ENCODE data around the gene IL6R. TPM values are rescaled to one million over a fixed set of nuclear protein-coding genes. Genes with fewer than 3 reads are reported as not detected.

Gene IL6R
- total RNA-seq, 1 experiment from 2014 or later: 12.2 TPM

DNA sequence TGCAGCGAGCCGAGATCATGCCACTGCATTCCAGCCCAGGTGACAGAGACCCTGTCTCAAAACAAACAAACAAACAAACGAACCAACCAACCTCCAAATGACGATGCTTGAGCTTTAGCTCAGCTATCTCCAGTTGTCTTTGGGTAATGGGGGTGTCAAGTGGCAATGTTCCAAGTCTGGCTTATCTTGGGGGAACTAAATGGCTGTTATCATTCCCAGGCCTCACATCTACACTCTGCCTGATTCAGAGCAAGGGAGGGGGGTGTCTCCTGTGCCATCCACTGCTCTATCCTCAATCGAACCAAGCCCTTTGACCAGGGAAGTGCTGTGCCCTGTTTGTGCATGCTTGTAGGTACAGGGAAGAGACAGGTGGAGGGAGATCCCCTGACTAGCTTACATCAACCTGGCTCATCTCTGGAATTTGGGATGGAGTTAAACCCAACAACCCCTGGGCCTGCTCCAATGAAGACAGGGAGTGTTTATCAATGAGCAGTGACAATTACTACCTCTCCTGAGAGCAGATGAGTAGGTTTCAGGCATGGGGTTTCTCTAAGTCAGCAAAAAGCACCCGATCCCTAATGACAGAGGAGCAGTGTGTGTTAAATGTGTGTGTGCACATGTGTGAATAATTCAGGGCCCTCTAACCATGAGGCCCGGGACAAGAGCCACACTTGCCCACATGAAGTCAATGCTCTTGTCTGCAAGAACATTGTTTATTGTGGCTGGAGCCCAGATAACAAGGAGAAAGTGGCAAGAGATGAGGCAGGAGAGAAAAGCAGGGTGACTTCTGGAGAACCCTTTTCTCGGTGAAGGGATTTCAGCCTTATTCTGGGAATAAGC, 20.3 kb upstream of the IL6R start:
- CTCF ChIA-PET: no interaction called here
- DNase-seq (ENCODE audit: low read depth, low spot score) (no peak), ATAC-seq (no peak)
- intact Hi-C loops (cut with micrococcal nuclease; ENCODE audit: unreplicated experiment) (no loop called here), in situ Hi-C loops (cut with HindIII; ENCODE audit: low pct_unique_long_range_greater_than_20kb, low sequenced_read_pairs) (no loop called here)
- POLR2A ChIA-PET: no interaction called here
- H3K36me3 ChIP-seq (ENCODE audit: control insufficient read depth, insufficient read depth, low read length): no peaks in the 10 kb centered on the region
- no peaks in the 10 kb centered on the region for H3K27me3 ChIP-seq (ENCODE audit: control insufficient read depth, insufficient read depth, low read length)
- BruUV-seq (replicated peaks): no TSS peak
- H3K9me3 ChIP-seq (ENCODE audit: control insufficient read depth, insufficient read depth, low read depth, low read length): no peaks in the 10 kb centered on the region
- TF ChIP-seq REST (IDR thresholded peaks at IDR 0.05; ENCODE audit: insufficient read depth in 1 of 2, low read depth in 2 of 2, low read length in 1 of 2) (no peak), SIN3A (IDR thresholded peaks at IDR 0.05; ENCODE audit: borderline replicate concordance, insufficient read depth, low read depth, low read length) (no peak), CTCF (IDR thresholded peaks at IDR 0.05) (no peak)
- no peak overlapping the region for H3K27ac ChIP-seq (ENCODE audit: low read length)
- H3K4me3 ChIP-seq (ENCODE audit: low read depth in 2 of 2, low read length in 2 of 2): no peak overlapping the region
- no peaks in the 10 kb centered on the region for H3K4me1 ChIP-seq (ENCODE audit: control insufficient read depth, insufficient read depth, low read length)

DNA sequence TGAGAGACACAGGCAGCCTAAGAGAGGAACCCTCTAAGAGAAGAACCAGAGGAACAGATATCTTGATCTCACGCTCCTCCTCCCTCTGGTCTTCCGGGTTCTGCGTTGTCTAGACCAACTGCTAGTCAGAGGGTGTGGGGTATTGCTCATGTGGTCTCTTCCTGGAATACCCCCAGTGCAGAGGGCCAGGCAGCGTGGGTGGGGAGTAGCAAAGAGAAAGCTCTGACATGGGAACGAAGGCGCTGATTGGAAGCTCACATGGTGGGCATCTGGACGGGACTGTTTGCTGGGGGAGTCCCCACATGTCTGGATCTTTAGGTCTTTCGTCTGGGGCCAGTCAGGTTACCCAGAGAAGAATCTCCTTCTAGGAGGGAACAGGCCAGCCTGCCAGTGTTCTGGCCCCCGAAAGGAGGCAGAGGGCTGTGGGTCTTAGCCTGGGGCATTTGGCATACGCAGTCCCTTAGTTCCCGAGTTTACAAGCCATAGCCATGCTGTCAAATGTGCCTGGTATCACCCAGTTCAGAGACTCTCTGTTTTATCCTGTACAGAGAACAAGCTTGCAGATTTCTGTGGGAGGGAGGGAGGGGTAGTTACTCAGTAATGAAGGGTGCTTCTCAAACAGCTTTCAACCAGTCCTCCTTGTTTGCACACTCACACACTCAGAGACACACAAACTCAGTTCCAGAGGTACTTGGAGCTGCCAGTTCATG, 18.3 kb upstream of the IL6R start:
- no peak overlapping the region for H3K27ac ChIP-seq (ENCODE audit: low read length)
- H3K9me3 ChIP-seq (ENCODE audit: control insufficient read depth, insufficient read depth, low read depth, low read length): no peaks in the 10 kb centered on the region
- no TSS peak for BruUV-seq (replicated peaks)
- ATAC-seq: no peak; the same call in 1 of the 2 replicates
- no peaks in the 10 kb centered on the region for H3K27me3 ChIP-seq (ENCODE audit: control insufficient read depth, insufficient read depth, low read length)
- H3K36me3 ChIP-seq (ENCODE audit: control insufficient read depth, insufficient read depth, low read length): no peaks in the 10 kb centered on the region
- in situ Hi-C loops (cut with HindIII; ENCODE audit: low pct_unique_long_range_greater_than_20kb, low sequenced_read_pairs) (no loop called here), intact Hi-C loops (cut with micrococcal nuclease; ENCODE audit: unreplicated experiment) (no loop called here)
- CTCF ChIA-PET: no interaction called here
- POLR2A ChIA-PET: no interaction called here
- no peak overlapping the region; a peak in 1 of 4 replicates for H3K4me3 ChIP-seq (ENCODE audit: low read depth in 2 of 2, low read length in 2 of 2)
- TF ChIP-seq SIN3A (IDR thresholded peaks at IDR 0.05; ENCODE audit: borderline replicate concordance, insufficient read depth, low read depth, low read length) (no peak), POLR2AphosphoS5 (IDR thresholded peaks at IDR 0.05; ENCODE audit: low read depth, low read length) (no peak), TCF7L2 (IDR thresholded peaks at IDR 0.05; ENCODE audit: low read depth, low read length) (no peak), CTCF (IDR thresholded peaks at IDR 0.05) (no peak)
- DNase-seq (ENCODE audit: low read depth, low spot score): no peak
- no peaks in the 10 kb centered on the region for H3K4me1 ChIP-seq (ENCODE audit: control insufficient read depth, insufficient read depth, low read length)

All from Panc1 (cell line).